Measurements from ENCODE around the gene APOL3.

- no peak for TF ChIP-seq CTCF (IDR thresholded peaks at IDR 0.05)
- no peak for TF ChIP-seq POLR2A (IDR thresholded peaks at IDR 0.05)
These were observed 2.9 kb upstream of the APOL3 start for GRCh38 chr22:36163497-36163896.

Measured in Peyer's patch (tissue), 4 donors.